NCI-H345 (cell line): ENCODE results near the gene TMEM60.
"Not testable (repeated sequence)": the region's sequence is repeated elsewhere in the genome, so short reads cannot be mapped to it uniquely, and the experiment has no call there.

Experiments
- DNase-seq: peaks from one replicate; lab custom pipeline; 2025; lab: John Stamatoyannopoulos, UW

TMEM60 gene

GRCh38 chr7:77811516-77812289, 13.5 kb upstream of the TMEM60 start:
- DNase-seq = no peak

- DNase-seq = no peak
Observed at GRCh38 chr7:77808517-77808916, 10.3 kb upstream of the TMEM60 start.

GRCh38 chr7:77806425-77806824, 8.2 kb upstream of the TMEM60 start:
- DNase-seq = no peak

GRCh38 chr7:77802557-77803405, 4.5 kb upstream of the TMEM60 start:
- DNase-seq = no peak

GRCh38 chr7:77800730-77801129, 2.5 kb upstream of the TMEM60 start:
- no peak for DNase-seq

- DNase-seq = no peak
Observed at GRCh38 chr7:77800158-77800557, 1.9 kb upstream of the TMEM60 start.

- peak; percentile 24 for DNase-seq
Observed at GRCh38 chr7:77799078-77799964, 1.1 kb upstream of the TMEM60 start.

- DNase-seq = peak; percentile 65
Observed at GRCh38 chr7:77797734-77798393, 370 bp downstream of the TMEM60 start.

- DNase-seq = no peak
Observed at GRCh38 chr7:77796960-77797359, 1.3 kb downstream of the TMEM60 start.

- no peak for DNase-seq
Observed at GRCh38 chr7:77796109-77796508, 2.1 kb downstream of the TMEM60 start.

- no peak for DNase-seq
Observed at GRCh38 chr7:77794000-77794399, 4.2 kb downstream of the TMEM60 start.

GRCh38 chr7:77791956-77792355, 6.3 kb downstream of the TMEM60 start:
- no peak for DNase-seq

- DNase-seq = peak; percentile 71
Observed at GRCh38 chr7:77791336-77791735, 6.9 kb downstream of the TMEM60 start.

GRCh38 chr7:77788327-77788902, 9.8 kb downstream of the TMEM60 start:
- DNase-seq = no peak

GRCh38 chr7:77786741-77787140, 11.5 kb downstream of the TMEM60 start:
- DNase-seq = no peak

- no peak for DNase-seq
Observed at GRCh38 chr7:77786018-77786417, 12.2 kb downstream of the TMEM60 start.

GRCh38 chr7:77784426-77784825, 13.8 kb downstream of the TMEM60 start:
- DNase-seq = not testable (repeated sequence)

GRCh38 chr7:77783545-77783944, 14.7 kb downstream of the TMEM60 start:
- no peak for DNase-seq

GRCh38 chr7:77783111-77783510, 15.1 kb downstream of the TMEM60 start:
- no peak for DNase-seq

- DNase-seq = no peak
Observed at GRCh38 chr7:77782383-77782782, 15.9 kb downstream of the TMEM60 start.

- DNase-seq = no peak
Observed at GRCh38 chr7:77778535-77778934, 19.7 kb downstream of the TMEM60 start.
